Measurements from ENCODE around the gene NIPAL4.
"Not testable (repeated sequence)": the region's sequence is repeated elsewhere in the genome, so short reads cannot be mapped to it uniquely, and the experiment has no call there.

The NIPAL4 gene

DNA sequence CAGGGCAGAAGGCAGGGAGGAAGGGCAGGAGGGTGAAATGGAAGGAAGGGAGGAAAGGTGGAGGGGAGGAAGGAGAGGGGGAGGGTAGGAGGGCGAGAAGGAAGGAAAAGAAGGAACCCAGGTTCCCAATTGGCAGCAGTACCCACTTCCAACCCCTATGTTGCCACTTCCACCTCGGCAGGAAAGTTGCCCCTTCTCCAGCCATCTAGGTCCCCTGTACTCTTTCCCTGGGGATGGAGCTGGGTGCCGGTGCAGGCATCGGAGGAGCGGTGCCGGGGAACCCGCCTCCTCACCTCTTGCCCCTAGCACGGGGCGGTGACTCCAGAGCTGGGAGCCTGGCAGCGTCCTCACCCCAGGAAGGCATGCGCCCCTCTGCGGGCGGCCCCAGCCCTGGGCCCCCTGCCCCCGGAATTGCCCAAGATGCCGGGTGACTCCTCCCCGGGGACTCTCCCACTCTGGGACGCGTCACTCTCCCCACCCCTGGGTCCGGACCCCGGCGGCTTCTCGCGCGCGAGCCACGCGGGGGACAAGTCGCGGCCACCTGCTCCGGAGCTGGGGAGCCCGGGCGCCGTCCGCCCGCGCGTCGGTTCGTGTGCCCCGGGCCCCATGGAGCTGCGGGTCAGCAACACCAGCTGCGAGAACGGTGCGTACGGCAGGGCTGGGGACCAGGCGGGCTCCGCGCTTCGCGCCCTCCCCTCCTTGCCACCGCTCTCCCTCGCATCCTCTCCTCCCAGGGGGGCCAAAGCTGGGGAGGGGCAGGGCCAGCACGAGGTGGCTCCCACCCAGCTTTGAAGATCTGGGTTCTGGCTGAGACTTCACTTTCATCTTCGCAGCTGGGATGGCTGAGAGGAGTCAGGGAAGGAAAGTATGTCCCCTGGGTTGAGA is at the start of gene NIPAL4:
NIPAL4 (plus strand) TSS at position 499 of the 885 bp plus-strand sequence; CDS start at position 607, 108 bp downstream.
- H3K4me3 ChIP-seq (ENCODE audit: low read depth, low read length): peak within 1 kb of the TSS; percentile 50
- DNase-seq (ENCODE audit: low read depth): peak; percentile 11
- TF ChIP-seq, protein P1, sequence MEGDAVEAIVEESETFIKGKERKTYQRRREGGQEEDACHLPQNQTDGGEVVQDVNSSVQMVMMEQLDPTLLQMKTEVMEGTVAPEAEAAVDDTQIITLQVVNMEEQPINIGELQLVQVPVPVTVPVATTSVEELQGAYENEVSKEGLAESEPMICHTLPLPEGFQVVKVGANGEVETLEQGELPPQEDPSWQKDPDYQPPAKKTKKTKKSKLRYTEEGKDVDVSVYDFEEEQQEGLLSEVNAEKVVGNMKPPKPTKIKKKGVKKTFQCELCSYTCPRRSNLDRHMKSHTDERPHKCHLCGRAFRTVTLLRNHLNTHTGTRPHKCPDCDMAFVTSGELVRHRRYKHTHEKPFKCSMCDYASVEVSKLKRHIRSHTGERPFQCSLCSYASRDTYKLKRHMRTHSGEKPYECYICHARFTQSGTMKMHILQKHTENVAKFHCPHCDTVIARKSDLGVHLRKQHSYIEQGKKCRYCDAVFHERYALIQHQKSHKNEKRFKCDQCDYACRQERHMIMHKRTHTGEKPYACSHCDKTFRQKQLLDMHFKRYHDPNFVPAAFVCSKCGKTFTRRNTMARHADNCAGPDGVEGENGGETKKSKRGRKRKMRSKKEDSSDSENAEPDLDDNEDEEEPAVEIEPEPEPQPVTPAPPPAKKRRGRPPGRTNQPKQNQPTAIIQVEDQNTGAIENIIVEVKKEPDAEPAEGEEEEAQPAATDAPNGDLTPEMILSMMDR (conservative IDR thresholded peaks at IDR 0.05; ENCODE audit: low read depth, low read length): no peak

GRCh38 chr5:157415838-157416237 is 44.2 kb upstream of the NIPAL4 start:
- TF ChIP-seq, protein P1 (conservative IDR thresholded peaks at IDR 0.05; ENCODE audit: low read depth, low read length): no peak
- no peak overlapping the region for H3K4me3 ChIP-seq (ENCODE audit: low read depth, low read length)
- DNase-seq (ENCODE audit: low read depth): no peak

GRCh38 chr5:157419521-157419920 is 40.5 kb upstream of the NIPAL4 start:
- not testable (repeated sequence) for DNase-seq (ENCODE audit: low read depth); H3K4me3 ChIP-seq (ENCODE audit: low read depth, low read length)

DNA sequence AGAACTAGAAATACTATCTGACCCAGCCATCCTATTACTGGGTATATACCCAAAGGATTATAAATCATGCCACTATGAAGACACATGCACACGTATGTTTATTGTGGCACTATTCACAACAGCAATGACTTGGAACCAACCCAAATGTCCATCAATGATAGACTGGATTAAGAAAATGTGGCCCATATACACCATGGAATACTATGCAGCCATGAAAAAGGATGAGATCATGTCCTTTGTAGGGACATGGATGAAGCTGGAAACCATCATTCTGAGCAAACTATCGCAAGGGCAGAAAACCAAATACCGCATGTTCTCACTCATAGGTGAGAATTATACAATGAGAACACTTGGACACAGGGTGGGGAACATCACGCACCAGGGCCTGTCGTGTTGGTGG is 30.1 kb upstream of the NIPAL4 start:
- H3K4me3 ChIP-seq (ENCODE audit: low read depth, low read length); DNase-seq (ENCODE audit: low read depth): not testable (repeated sequence)

- peak; percentile 82 for DNase-seq (ENCODE audit: low read depth)
- TF ChIP-seq, protein P1 (conservative IDR thresholded peaks at IDR 0.05; ENCODE audit: low read depth, low read length): peak; percentile 59
- no peak overlapping the region for H3K4me3 ChIP-seq (ENCODE audit: low read depth, low read length)
Measured at GRCh38 chr5:157431544-157432200, 28.3 kb upstream of the NIPAL4 start.

GRCh38 chr5:157434096-157434495 is 25.9 kb upstream of the NIPAL4 start:
- no peak overlapping the region for H3K4me3 ChIP-seq (ENCODE audit: low read depth, low read length)
- TF ChIP-seq, protein P1 (conservative IDR thresholded peaks at IDR 0.05; ENCODE audit: low read depth, low read length): no peak
- no peak for DNase-seq (ENCODE audit: low read depth)

DNA sequence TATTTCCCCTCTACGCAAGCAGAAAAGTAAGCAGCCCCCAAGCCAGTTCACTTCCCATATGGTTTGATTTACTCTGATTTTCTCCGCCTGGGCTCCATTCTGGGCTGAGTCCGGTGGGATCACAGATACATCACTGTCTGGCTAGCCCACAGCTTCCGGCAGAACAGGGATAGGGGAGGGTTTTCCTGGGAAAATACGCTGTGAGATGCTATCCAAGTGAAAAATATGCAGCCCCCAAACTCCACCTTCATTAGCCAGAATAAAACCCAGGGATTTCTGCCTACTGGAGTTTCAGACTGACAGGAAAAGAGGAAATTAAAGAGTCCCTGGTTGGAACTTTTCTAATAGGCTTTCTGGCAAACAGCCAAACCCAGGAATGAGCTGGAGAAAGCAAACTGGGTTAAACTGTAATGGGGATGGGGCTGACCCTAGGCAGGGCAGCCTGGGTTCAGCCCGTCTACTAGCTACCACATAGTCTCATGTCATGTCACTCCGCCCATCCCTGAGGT is 16.9 kb upstream of the NIPAL4 start:
- DNase-seq (ENCODE audit: low read depth): no peak

More for the DNA sequence above, 16.9 kb upstream of the NIPAL4 start:
- TF ChIP-seq, protein P1 (conservative IDR thresholded peaks at IDR 0.05; ENCODE audit: low read depth, low read length): no peak
- no peak overlapping the region for H3K4me3 ChIP-seq (ENCODE audit: low read depth, low read length)
